GM19324 (cell line): ENCODE data around the gene SLC37A1.
"Not testable (repeated sequence)": the region's sequence is repeated elsewhere in the genome, so short reads cannot be mapped to it uniquely, and the experiment has no call there.

Experiments
- ATAC-seq: cut with Tn5 transposase; IDR thresholded peaks from one replicate; pipeline ENCODE4 v1.9.1; 2021; ENCODE audit warnings: mild to moderate bottlenecking, moderate library complexity; ENCODE audit not compliant: unreplicated experiment, low FRiP score

The SLC37A1 gene

GRCh38 chr21:42627527-42628289 lies 114.1 kb downstream of the SLC37A1 start:
- no peak for ATAC-seq

- ATAC-seq: not testable (repeated sequence)
These were observed 114.9 kb downstream of the SLC37A1 start for GRCh38 chr21:42628466-42629061.

- ATAC-seq: no peak
These were observed 116.4 kb downstream of the SLC37A1 start for GRCh38 chr21:42629933-42630589.

GRCh38 chr21:42630626-42631025 lies 117.0 kb downstream of the SLC37A1 start:
- no peak for ATAC-seq
